B cell (primary cell): Measurements from ENCODE around the gene HEYL. TPM values are rescaled to one million over a fixed set of nuclear protein-coding genes. Genes with fewer than 3 reads are reported as not detected.

Experiments used
- ATAC-seq: fragments of 200-7000 bp; cut with Tn5 transposase; one replicate; pipeline ENCODE4 v1.10.0; 2021; ENCODE audit warnings: low read depth, mild to moderate bottlenecking, moderate number of reproducible peaks, moderate library complexity
- CTCF ChIA-PET: fragments of 350-600 bp; sonication (Branson Sonifier 250); formaldehyde crosslinking; loops from one replicate; lab custom pipeline; 2021; ENCODE audit warnings: antibody characterized with exemption, inconsistent platforms; lab: Charles Lee
- POLR2A ChIA-PET: fragments of 350-600 bp; sonication (Branson Sonifier 250); formaldehyde crosslinking; loops from one replicate; lab custom pipeline; 2021; ENCODE audit warnings: antibody characterized with exemption; lab: Charles Lee
- DNase-seq: peaks from one replicate; pipeline ENCODE4 v3.0.0; 2013
- H2AFZ ChIP-seq: 2 replicates; pipeline ENCODE4 v1.6.1; 2012; ENCODE audit warnings: mild to moderate bottlenecking, low read depth, low read length; ENCODE audit not compliant: insufficient read depth, poor library complexity, severe bottlenecking
- H3K27ac ChIP-seq, 2 donors: 1 replicate in 1 of 2; 2 replicates in 1 of 2; pipeline ENCODE4 v1.5.1; 2012 to 2013; ENCODE audit warnings: low read length in 2 of 2, mild to moderate bottlenecking in 2 of 2, moderate library complexity in 1 of 2
- H3K27me3 ChIP-seq, 4 experiments: fragments of 200-600 bp in 1 of 4; sonication (generic) in 1 of 4; replicated peaks in 1 of 4; 1 replicate in 2 of 4; 2 replicates in 2 of 4; pipeline versions ENCODE4 v1.6.1 to v1.7.0; 2013 to 2016; ENCODE audit warnings: low read length in 3 of 4, mild to moderate bottlenecking in 2 of 4, mixed read lengths in 1 of 4, moderate library complexity in 1 of 4; ENCODE audit not compliant: insufficient read depth in 4 of 4, control insufficient read depth in 3 of 4; ENCODE audit errors: control extremely low read depth in 1 of 4
- H3K36me3 ChIP-seq, 2 experiments: replicated peaks in 1 of 2; 1 replicate in 1 of 2; 2 replicates in 1 of 2; pipeline versions ENCODE4 v1.6.1 to v1.7.1; 2013; ENCODE audit warnings: low read length in 1 of 2; ENCODE audit not compliant: insufficient read depth in 2 of 2, control insufficient read depth in 1 of 2; ENCODE audit errors: control extremely low read depth in 1 of 2, extremely low read depth in 1 of 2
- H3K4me1 ChIP-seq, 2 donors: fragments of 200-600 bp in 1 of 2; sonication (generic) in 1 of 2; 1 replicate in 1 of 2; 2 replicates in 1 of 2; pipeline versions ENCODE4 v1.5.1 to v1.6.1; 2013 to 2017; ENCODE audit warnings: low read length in 2 of 2; ENCODE audit not compliant: control insufficient read depth in 2 of 2, insufficient read depth in 2 of 2
- H3K4me2 ChIP-seq: replicated peaks from 2 replicates; pipeline ENCODE3; 2012; ENCODE audit warnings: mild to moderate bottlenecking, low read depth, low read length; ENCODE audit not compliant: poor library complexity, severe bottlenecking
- H3K4me3 ChIP-seq, 5 experiments: fragments of 200-600 bp in 1 of 5; sonication (generic) in 1 of 5; 1 replicate in 3 of 5; 2 replicates in 2 of 5; pipeline versions ENCODE4 v1.5.1 to v1.7.0; 2011 to 2016; ENCODE audit warnings: low read length in 4 of 5, mild to moderate bottlenecking in 4 of 5, low read depth in 2 of 5, control low read depth in 1 of 5, moderate library complexity in 1 of 5; ENCODE audit not compliant: insufficient read depth in 1 of 5; ENCODE audit errors: control extremely low read depth in 1 of 5, extremely low read depth in 1 of 5
- H3K79me2 ChIP-seq: fragments of 200-600 bp; sonication (generic); one replicate; pipeline ENCODE4 v1.6.0; 2016; ENCODE audit warnings: low read length; ENCODE audit not compliant: control insufficient read depth, insufficient read depth
- H3K9ac ChIP-seq: fragments of 200-600 bp; sonication (generic); 2 replicates; pipeline ENCODE4 v1.6.1; 2017; ENCODE audit warnings: mild to moderate bottlenecking, low read length, moderate library complexity
- H3K9me3 ChIP-seq, 3 donors: one replicate each; pipeline versions ENCODE4 v1.6.1 to v1.7.1; 2013; ENCODE audit warnings: low read length in 2 of 3; ENCODE audit not compliant: control insufficient read depth in 2 of 3, insufficient read depth in 1 of 3; ENCODE audit errors: control extremely low read depth in 1 of 3
- H4K20me1 ChIP-seq: 2 replicates; pipeline ENCODE4 v1.6.0; 2012; ENCODE audit warnings: mild to moderate bottlenecking, low read length; ENCODE audit not compliant: insufficient read depth, control insufficient read depth, poor library complexity, severe bottlenecking
- H3K27ac Mint-ChIP-seq: one replicate; pipeline ENCODE4 v1.8.0; 2021; ENCODE audit warnings: mixed read lengths
- H3K27me3 Mint-ChIP-seq: one replicate; pipeline ENCODE4 v1.8.0; 2021; ENCODE audit warnings: mixed read lengths
- H3K4me1 Mint-ChIP-seq: one replicate; pipeline ENCODE4 v1.8.0; 2021; ENCODE audit warnings: mixed read lengths
- H3K4me3 Mint-ChIP-seq: one replicate; pipeline ENCODE4 v1.8.0; 2021; ENCODE audit warnings: mixed read lengths
- H3K9me3 Mint-ChIP-seq: one replicate; pipeline ENCODE4 v1.8.0; 2022; ENCODE audit warnings: mixed read lengths; ENCODE audit not compliant: insufficient read depth
- EZH2 ChIP-seq: IDR thresholded peaks from 2 replicates; pipeline ENCODE4 v1.6.1; 2012; ENCODE audit warnings: borderline replicate concordance, low read depth, mild to moderate bottlenecking, moderate library complexity, low read length; ENCODE audit not compliant: insufficient read depth, poor library complexity, severe bottlenecking
- WGBS: methylation state at CpG from one replicate; pipeline ENCODE4 v1.1.5; 2013; ENCODE audit warnings: missing lambda C conversion rate; ENCODE audit not compliant: insufficient coverage; 5-methylcytosine and 5-hydroxymethylcytosine counted together
- intact Hi-C: fragments of 100-400 bp; cut with micrococcal nuclease; formaldehyde crosslinking; loops from one replicate; pipeline ENCODE4 v1.10.0; 2022
- polyA plus RNA-seq: library from polyadenylated mRNA; depleted of rRNA; stranded (reverse); fragments of >200 nt; gene quantifications from 2 replicates; pipeline ENCODE4 v1.2.3, GENCODE V29; 2012
- total RNA-seq, 2 donors: library from RNA; stranded (reverse); fragments of 120-200 nt in 1 of 2; gene quantifications; 1 replicate in 1 of 2; 2 replicates in 1 of 2; pipeline versions ENCODE4 v1.2.3 to v1.2.4, GENCODE V29; 2013 to 2022
- TF ChIP-seq, protein P1 (sequence below): fragments of 200-600 bp; IDR thresholded peaks from one replicate; pipeline ENCODE4 v1.8.0; 2022; ENCODE audit warnings: antibody characterized with exemption, mild to moderate bottlenecking

HEYL gene
- total and polyA plus RNA-seq, 2 donors (not counting 1 experiment from before 2014, with no cell fraction given) = 0.12 TPM; not detected in 1

DNA sequence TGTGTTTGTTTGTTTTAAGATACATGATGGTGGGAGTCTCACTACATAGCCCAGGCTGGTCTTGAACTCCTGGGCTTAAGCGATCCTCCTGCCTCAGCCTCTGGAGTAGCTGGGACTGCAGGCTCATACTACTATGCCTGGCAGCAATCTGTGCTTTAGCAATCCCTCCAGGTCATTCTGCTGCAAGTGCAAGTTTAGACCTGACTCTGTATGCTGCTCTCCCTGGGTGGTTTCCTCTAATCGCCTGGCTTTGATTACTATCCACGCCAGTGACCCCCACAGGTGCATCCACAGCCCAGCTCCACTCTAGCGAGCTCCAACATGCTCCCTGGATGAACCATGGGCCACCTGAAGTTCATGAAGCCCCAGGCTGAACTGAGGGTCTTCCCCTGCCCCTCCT lies 47.4 kb downstream of the HEYL start:
- H3K27ac ChIP-seq = no peak overlapping the region
- no peak overlapping the region for H3K27ac Mint-ChIP-seq
- H3K9me3 ChIP-seq = no peaks in the 10 kb centered on the region
- no peaks in the 10 kb centered on the region for H3K4me1 ChIP-seq
- H3K36me3 ChIP-seq = no peaks in the 10 kb centered on the region
- TF ChIP-seq, protein P1, sequence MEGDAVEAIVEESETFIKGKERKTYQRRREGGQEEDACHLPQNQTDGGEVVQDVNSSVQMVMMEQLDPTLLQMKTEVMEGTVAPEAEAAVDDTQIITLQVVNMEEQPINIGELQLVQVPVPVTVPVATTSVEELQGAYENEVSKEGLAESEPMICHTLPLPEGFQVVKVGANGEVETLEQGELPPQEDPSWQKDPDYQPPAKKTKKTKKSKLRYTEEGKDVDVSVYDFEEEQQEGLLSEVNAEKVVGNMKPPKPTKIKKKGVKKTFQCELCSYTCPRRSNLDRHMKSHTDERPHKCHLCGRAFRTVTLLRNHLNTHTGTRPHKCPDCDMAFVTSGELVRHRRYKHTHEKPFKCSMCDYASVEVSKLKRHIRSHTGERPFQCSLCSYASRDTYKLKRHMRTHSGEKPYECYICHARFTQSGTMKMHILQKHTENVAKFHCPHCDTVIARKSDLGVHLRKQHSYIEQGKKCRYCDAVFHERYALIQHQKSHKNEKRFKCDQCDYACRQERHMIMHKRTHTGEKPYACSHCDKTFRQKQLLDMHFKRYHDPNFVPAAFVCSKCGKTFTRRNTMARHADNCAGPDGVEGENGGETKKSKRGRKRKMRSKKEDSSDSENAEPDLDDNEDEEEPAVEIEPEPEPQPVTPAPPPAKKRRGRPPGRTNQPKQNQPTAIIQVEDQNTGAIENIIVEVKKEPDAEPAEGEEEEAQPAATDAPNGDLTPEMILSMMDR = no peak
- TF ChIP-seq EZH2 = no peak
- H3K79me2 ChIP-seq = no peaks in the 10 kb centered on the region
- H3K4me3 Mint-ChIP-seq = no peak overlapping the region
- H4K20me1 ChIP-seq = no peaks in the 10 kb centered on the region
- H3K4me2 ChIP-seq = no peak overlapping the region
- no peaks in the 10 kb centered on the region for H3K9me3 Mint-ChIP-seq
- DNase-seq (no peak), ATAC-seq (no peak)
- CTCF ChIA-PET = interaction anchor here (0.9 kb wide), 2 partner anchors 14 to 16 kb away, joined by 4 to 7 read pairs; no protein-coding TSS in a partner anchor
- peaks cover 13% of the 10 kb centered on the region for H3K27me3 Mint-ChIP-seq
- no peak overlapping the region for H2AFZ ChIP-seq
- POLR2A ChIA-PET = no interaction called here
- WGBS = 83% methylated on average over 4 of the region's 4 CpGs
- H3K4me1 Mint-ChIP-seq = no peaks in the 10 kb centered on the region
- H3K27me3 ChIP-seq = no peaks in the 10 kb centered on the region
- no peak overlapping the region for H3K4me3 ChIP-seq
- intact Hi-C loops = no loop called here
- no peak overlapping the region for H3K9ac ChIP-seq

DNA sequence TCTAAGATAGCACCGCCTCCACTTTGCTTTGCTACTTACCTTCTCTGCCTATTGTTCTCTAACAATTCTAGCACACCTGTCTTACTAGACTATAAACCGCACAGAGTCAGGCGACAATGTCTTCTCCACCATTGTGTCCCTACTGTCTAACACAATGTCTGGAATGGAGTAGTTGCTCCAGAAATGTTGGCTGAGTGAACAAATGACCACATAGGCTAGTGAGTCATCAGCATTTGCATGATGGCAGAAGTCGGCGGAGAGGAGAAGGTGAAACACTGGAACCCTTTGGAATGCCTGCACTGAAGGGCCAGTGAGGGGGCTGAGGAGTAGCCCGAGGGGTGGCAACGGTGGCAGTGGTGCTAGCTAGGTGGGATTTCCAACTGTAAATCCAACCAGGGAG lies 48.9 kb downstream of the HEYL start:
- no peak overlapping the region for H3K4me3 Mint-ChIP-seq

More for the DNA sequence above, 48.9 kb downstream of the HEYL start:
- Histone ChIP-seq H3K4me1 (no peaks in the 10 kb centered on the region), H2AFZ (no peak overlapping the region), H3K4me3 (no peak overlapping the region), H3K79me2 (no peaks in the 10 kb centered on the region), H3K4me2 (no peak overlapping the region), H4K20me1 (no peaks in the 10 kb centered on the region), H3K9me3 (no peaks in the 10 kb centered on the region), H3K36me3 (no peaks in the 10 kb centered on the region), H3K9ac (no peak overlapping the region), H3K27ac (no peak overlapping the region), H3K27me3 (no peaks in the 10 kb centered on the region)
- intact Hi-C loops = no loop called here
- ChIA-PET POLR2A (no interaction called here), CTCF (no interaction called here)
- WGBS = 90% methylated on average over 5 of the region's 7 CpGs
- Mint-ChIP-seq H3K27me3 (peaks cover 7% of the 10 kb centered on the region), H3K27ac (no peak overlapping the region), H3K9me3 (no peaks in the 10 kb centered on the region), H3K4me1 (no peaks in the 10 kb centered on the region)
- no peak for TF ChIP-seq EZH2
- TF ChIP-seq, protein P1 = no peak
- DNase-seq (no peak), ATAC-seq (no peak)
